ENCODE measurements around the gene KTN1.
A peak's percentile ranks its signal among the peaks of the same experiment; 100 is the strongest.

Gene KTN1

DNA sequence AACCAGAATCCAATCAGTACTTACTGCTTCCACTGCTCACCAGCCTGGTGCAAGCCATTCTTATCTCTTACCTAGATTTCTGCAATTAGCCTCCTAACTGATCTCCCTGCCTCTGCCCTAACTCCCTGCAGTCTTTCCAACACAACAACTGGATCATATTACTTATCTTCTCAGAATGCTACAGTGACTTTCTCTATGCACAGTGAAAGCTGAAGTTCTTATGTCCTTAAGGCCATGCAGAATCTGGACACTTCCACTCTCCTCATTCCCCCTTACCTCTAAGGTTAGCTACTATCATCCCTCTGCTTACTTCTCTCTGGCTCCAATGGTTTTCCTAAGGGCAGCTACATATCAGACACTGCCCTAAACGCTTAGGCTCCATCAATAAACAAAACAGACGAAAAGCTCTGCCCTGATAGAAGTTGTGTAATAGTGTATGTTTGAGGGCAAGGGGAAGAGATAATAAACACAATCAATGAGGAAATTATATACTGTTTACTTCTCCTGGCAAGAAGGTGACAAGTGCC lies 4.0 kb downstream of the KTN1 start:
- no peaks in the 10 kb centered on the region for H3K27me3 Mint-ChIP-seq
- no peaks in the 10 kb centered on the region for H3K9me3 Mint-ChIP-seq
- ATAC-seq (ENCODE audit: low read depth): no peak
- H3K4me3 Mint-ChIP-seq: no peak overlapping the region
- no peak overlapping the region for H3K27ac Mint-ChIP-seq
- H3K4me1 Mint-ChIP-seq: peaks cover 34% of the 10 kb centered on the region
- peaks cover 3% of the 10 kb centered on the region for H3K36me3 Mint-ChIP-seq
- no peak for DNase-seq (ENCODE audit: low spot score in 2 of 2)

DNA sequence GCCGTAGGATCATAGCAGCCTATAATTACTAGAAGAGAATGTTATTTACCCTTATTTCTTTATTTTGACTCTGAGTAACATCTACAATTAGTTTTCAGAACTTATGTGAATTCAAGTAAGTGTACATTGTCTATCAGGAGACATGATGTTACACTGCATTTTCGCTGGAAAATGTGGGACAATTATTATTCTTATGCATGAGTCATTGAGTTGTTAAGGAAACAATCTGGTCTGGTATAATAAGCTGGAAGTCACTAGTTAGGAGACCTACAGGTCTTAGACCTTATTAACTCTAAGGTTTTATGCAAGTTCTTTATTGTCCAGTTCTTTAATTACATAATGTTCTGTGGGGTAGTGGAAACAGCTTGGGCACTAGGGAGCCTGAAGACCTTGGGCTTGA lies 5.8 kb downstream of the KTN1 start:
- H3K27ac Mint-ChIP-seq: no peak overlapping the region
- no peak overlapping the region for H3K4me3 Mint-ChIP-seq
- peaks cover 35% of the 10 kb centered on the region for H3K4me1 Mint-ChIP-seq
- DNase-seq (ENCODE audit: low spot score in 2 of 2) (no peak), ATAC-seq (ENCODE audit: low read depth) (no peak)
- H3K9me3 Mint-ChIP-seq: peaks cover 2% of the 10 kb centered on the region
- no peaks in the 10 kb centered on the region for H3K27me3 Mint-ChIP-seq
- peaks cover 4% of the 10 kb centered on the region for H3K36me3 Mint-ChIP-seq

DNA sequence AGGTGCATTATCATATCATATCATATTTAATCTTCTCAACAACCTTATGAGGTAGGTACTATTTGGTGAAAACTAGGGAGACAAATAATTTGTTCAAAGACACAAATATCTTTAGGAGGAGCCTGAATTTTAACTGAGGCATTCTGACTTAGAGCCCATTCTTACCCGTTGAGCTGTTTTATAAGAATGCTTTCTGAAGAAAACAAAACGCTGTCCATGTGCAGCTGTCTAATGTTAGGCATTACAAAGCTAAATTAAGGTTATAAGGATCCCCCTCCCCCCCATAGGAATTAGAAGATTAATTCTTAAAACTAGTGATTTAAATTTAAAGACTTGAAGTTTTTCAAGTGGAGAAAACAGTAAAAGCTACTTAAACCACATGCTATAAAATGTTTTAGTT lies 6.4 kb downstream of the KTN1 start:
- Mint-ChIP-seq H3K36me3 (peaks cover 4% of the 10 kb centered on the region), H3K4me1 (peaks cover 31% of the 10 kb centered on the region), H3K27me3 (no peaks in the 10 kb centered on the region), H3K27ac (no peak overlapping the region), H3K9me3 (peaks cover 2% of the 10 kb centered on the region), H3K4me3 (no peak overlapping the region)
- no peak for DNase-seq (ENCODE audit: low spot score in 2 of 2)
- ATAC-seq (ENCODE audit: low read depth): no peak

DNA sequence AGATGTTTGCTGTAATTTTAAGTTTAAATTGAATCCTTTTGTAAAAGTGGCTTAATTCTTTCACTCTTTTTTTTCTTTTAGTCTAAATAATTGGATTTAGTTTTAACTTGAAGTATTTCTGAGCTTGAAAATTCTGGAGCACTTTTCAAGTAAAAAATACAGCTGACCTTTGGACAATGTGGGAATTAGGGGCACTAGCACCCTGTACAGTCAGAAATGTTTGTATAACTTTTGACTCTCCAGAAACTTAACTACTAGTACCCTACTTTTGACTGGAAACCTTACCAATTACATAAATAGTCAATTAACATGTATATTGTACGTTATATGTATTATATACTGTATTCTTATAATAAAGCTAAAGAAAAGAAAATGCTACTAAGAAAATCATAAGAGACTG lies 7.8 kb downstream of the KTN1 start:
- ATAC-seq (ENCODE audit: low read depth) (no peak), DNase-seq (ENCODE audit: low spot score in 2 of 2) (no peak)
- no peak overlapping the region for H3K27ac Mint-ChIP-seq
- H3K27me3 Mint-ChIP-seq: no peaks in the 10 kb centered on the region
- H3K36me3 Mint-ChIP-seq: peaks cover 7% of the 10 kb centered on the region
- H3K9me3 Mint-ChIP-seq: peaks cover 3% of the 10 kb centered on the region
- H3K4me3 Mint-ChIP-seq: no peak overlapping the region
- H3K4me1 Mint-ChIP-seq: peaks cover 32% of the 10 kb centered on the region

DNA sequence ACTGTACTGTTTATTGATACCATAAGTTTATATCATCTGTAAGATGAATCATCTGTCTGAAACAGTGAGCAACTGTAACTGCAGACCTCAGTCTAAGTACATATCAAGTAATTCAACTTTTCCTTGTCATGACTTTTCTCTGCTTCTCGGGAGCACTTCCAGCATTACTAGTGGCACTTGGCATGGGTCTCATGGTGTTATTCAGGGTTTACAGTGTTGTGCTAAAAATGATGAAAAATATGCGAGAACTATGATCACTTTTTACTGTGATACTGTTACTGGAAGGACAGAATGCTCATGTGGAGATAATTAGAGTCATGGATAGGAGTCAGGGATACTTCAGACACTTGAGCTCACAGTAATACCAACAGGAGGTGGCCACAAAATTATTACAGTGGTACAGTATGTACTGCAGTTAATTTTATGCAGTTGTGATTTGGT lies 8.3 kb downstream of the KTN1 start:
- H3K4me1 Mint-ChIP-seq: peaks cover 34% of the 10 kb centered on the region
- H3K36me3 Mint-ChIP-seq: peaks cover 7% of the 10 kb centered on the region
- H3K9me3 Mint-ChIP-seq: peaks cover 3% of the 10 kb centered on the region
- ATAC-seq (ENCODE audit: low read depth) (no peak), DNase-seq (ENCODE audit: low spot score in 2 of 2) (no peak)
- H3K27ac Mint-ChIP-seq: peak overlapping the region; percentile 16
- H3K4me3 Mint-ChIP-seq: no peak overlapping the region
- H3K27me3 Mint-ChIP-seq: no peaks in the 10 kb centered on the region

DNA sequence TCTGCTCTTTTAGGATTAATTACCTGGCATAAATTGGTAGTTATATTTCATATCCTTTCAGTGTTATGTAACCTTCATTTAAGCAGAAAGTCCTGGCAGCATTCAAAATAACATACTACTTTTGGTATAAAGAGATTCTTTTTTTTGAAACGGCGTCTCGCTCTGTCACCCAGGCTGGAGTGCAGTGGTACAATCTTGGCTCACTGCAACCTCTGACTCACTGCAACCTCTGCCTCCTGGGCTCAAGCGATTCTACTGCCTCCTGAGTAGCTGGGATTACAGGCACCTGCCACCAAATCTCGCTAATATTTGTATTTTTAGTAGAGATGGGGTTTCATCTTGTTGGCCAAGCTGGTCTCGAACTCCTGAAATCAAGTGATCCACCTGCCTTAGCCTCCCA lies 9.2 kb downstream of the KTN1 start:
- ATAC-seq (ENCODE audit: low read depth) (no peak), DNase-seq (ENCODE audit: low spot score in 2 of 2) (no peak)
- Mint-ChIP-seq H3K4me1 (peaks cover 40% of the 10 kb centered on the region), H3K27ac (no peak overlapping the region), H3K4me3 (no peak overlapping the region), H3K36me3 (peaks cover 7% of the 10 kb centered on the region), H3K9me3 (peaks cover 3% of the 10 kb centered on the region), H3K27me3 (no peaks in the 10 kb centered on the region)

DNA sequence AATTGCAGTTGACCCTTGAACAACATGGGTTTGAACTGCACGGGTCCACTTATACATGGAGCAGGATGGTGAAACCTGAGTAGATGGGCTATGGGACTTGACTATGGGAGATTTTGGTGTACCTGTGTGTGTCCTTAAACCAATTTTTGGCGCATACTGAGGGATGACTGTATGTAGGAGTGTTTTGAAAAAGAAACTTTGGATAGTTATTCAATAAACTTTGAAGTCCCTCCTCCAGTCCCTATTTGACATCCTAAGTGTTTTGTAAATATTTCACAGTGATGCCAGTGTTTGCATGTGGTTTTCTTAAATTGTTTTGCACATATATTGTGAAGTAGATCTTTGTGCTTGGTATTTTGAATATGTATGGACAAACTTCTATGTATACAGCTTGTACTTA lies 12.4 kb downstream of the KTN1 start:
- no peak overlapping the region for H3K4me3 Mint-ChIP-seq
- ATAC-seq (ENCODE audit: low read depth) (no peak), DNase-seq (ENCODE audit: low spot score in 2 of 2) (no peak)
- H3K27ac Mint-ChIP-seq: peak overlapping the region; percentile 38
- peaks cover 3% of the 10 kb centered on the region for H3K9me3 Mint-ChIP-seq
- H3K27me3 Mint-ChIP-seq: no peaks in the 10 kb centered on the region
- H3K4me1 Mint-ChIP-seq: peaks cover 31% of the 10 kb centered on the region
- H3K36me3 Mint-ChIP-seq: peaks cover 7% of the 10 kb centered on the region

DNA sequence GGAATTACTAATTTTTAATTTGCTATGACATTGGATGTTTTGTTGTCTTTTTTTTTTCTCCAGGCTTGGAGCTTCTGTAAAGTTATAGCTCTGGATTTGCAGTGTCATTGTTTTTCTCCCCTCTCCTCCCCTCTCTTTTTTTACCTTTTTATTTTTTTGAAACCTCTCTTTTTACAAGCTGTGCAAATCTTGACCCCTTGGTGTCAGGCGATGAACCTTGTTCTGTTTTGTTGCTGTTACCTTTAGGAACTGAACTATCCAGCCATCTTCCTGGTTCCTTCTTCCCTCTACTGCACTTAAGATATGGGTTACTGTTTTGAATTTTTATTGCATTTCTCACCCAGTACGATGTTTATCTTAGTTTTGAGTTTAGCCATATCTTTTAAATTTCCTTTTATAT lies 13.7 kb downstream of the KTN1 start:
- DNase-seq (ENCODE audit: low spot score in 2 of 2) (no peak), ATAC-seq (ENCODE audit: low read depth) (no peak)
- Mint-ChIP-seq H3K4me3 (no peak overlapping the region), H3K9me3 (peaks cover 3% of the 10 kb centered on the region), H3K36me3 (peaks cover 5% of the 10 kb centered on the region), H3K4me1 (peaks cover 24% of the 10 kb centered on the region), H3K27ac (peak overlapping the region; percentile 71), H3K27me3 (no peaks in the 10 kb centered on the region)

DNA sequence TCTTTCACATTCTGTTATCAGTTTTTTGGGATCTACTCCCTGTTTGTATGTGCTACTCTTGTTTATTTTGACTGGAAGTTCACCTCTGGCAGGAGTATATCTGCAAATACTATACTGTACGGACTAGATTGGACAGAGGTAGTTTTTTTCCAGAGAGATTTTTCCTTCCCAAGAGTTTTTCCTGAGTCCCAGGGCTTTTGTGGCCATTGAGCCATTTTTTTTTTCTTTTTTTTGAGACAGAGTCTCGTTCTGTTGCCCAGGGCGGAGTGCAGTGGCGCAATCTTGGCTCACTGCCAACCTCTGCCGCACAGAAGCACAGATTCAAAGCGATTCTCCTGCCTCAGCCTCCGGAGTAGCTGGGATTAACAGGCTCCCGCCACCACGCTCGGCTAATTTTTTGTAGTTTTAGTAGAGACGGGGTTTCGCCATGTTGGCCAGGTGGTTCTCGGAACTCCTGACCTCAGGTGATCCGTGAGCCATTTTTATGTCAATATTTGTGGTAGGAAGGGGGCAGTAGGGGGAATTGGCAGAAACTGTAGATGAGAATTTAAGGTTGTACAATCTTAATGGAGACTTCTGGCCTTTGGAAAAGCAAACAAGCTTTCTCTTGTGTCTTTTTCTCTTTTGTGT lies 19.4 kb downstream of the KTN1 start:
- no peaks in the 10 kb centered on the region for H3K27me3 Mint-ChIP-seq
- no peak for DNase-seq (ENCODE audit: low spot score in 2 of 2)
- H3K27ac Mint-ChIP-seq: no peak overlapping the region
- H3K9me3 Mint-ChIP-seq: no peaks in the 10 kb centered on the region
- no peak for ATAC-seq (ENCODE audit: low read depth)
- peaks cover 13% of the 10 kb centered on the region for H3K4me1 Mint-ChIP-seq
- no peak overlapping the region for H3K4me3 Mint-ChIP-seq
- peaks cover 2% of the 10 kb centered on the region for H3K36me3 Mint-ChIP-seq

DNA sequence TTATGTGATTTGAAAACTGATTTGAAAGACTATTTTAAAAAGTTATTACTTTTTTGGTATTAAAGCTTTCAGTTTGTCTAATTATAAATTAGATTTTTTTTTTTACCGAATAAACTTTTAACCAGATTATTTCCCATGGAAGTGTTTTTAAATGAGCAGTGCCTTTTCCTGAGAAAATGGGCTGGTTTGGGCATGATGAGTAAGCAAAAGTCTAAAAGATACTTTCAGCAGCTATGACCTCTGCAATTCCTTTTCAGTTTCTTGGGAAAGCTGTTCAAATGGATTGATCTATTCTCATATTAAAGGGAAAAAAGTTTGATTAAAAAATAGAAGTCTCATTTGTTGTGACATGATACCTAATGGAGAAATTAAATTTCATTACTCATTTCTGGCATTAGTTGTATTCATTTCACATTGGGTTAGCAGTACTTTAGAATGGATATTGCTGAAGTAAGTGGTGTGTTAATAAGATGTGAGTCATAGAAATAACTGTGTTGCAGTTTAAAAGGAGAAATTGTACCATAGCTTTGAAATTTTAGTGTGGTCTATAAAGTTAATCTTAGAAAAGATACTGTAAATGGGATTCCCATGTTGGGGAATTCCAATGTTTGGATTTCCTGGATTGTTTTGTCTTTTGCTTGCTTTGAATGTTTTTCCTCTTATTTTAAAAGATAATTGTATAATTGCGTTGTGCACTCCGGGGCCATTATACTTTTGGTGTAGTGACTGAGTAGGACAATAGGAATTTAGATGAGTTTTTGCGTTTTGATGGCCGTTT lies 21.0 kb downstream of the KTN1 start:
- peaks cover 10% of the 10 kb centered on the region for H3K4me1 Mint-ChIP-seq
- no peak overlapping the region for H3K4me3 Mint-ChIP-seq
- peaks cover 2% of the 10 kb centered on the region for H3K36me3 Mint-ChIP-seq
- no peak overlapping the region for H3K27ac Mint-ChIP-seq
- no peaks in the 10 kb centered on the region for H3K27me3 Mint-ChIP-seq
- ATAC-seq (ENCODE audit: low read depth) (no peak), DNase-seq (ENCODE audit: low spot score in 2 of 2) (no peak)
- H3K9me3 Mint-ChIP-seq: no peaks in the 10 kb centered on the region

DNA sequence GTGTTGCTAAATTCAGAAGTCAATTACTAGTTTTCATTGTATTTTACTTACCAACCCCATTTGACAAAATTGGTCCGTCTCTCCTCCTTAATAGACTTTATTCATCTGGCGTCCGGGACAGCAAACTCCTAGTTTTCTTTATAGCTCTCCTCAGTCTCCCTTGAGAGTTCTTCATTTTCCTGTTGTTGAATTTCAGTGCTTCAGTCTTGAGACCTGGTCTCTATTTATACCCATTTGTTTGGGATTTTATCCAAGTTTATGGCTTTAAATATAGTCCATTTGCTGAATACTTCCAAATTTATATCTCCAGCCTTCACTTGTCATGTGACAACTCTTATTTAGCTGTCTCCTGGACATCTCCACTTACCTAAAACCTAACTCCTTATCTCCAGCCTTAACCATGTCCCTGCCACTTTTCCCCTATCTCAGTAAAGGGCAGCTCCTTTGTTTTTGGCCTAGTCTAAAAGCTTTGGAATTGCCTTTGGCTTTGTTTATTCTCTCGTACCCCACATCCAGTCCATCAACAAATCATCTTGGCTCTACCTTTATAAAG lies 23.5 kb downstream of the KTN1 start:
- peaks cover 2% of the 10 kb centered on the region for H3K36me3 Mint-ChIP-seq
- DNase-seq (ENCODE audit: low spot score in 2 of 2) (no peak), ATAC-seq (ENCODE audit: low read depth) (no peak)
- no peaks in the 10 kb centered on the region for H3K9me3 Mint-ChIP-seq
- no peak overlapping the region for H3K4me3 Mint-ChIP-seq
- no peaks in the 10 kb centered on the region for H3K27me3 Mint-ChIP-seq
- no peak overlapping the region for H3K27ac Mint-ChIP-seq
- H3K4me1 Mint-ChIP-seq: peaks cover 12% of the 10 kb centered on the region

DNA sequence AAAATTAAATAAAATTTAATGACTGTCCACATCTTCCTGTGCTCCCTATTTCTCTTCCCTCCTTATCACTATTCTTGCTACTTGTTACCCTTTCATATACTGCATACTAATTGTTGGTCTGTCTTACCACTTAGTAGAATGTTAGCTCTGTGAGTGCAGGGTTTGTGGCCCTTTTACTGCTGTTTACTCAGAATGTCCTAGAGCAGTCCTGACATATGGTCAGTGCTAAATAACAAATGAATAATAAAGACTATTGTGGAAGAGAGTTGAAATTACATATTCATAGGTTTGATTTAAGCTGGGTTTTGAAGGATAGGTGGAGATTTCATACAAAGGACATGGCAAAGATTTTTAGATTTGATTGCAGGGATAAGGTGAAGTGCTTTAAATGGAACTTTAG lies 24.5 kb downstream of the KTN1 start:
- Mint-ChIP-seq H3K27me3 (no peaks in the 10 kb centered on the region), H3K36me3 (peaks cover 5% of the 10 kb centered on the region), H3K9me3 (no peaks in the 10 kb centered on the region), H3K27ac (no peak overlapping the region), H3K4me3 (no peak overlapping the region), H3K4me1 (peaks cover 18% of the 10 kb centered on the region)
- DNase-seq (ENCODE audit: low spot score in 2 of 2) (no peak), ATAC-seq (ENCODE audit: low read depth) (no peak)

DNA sequence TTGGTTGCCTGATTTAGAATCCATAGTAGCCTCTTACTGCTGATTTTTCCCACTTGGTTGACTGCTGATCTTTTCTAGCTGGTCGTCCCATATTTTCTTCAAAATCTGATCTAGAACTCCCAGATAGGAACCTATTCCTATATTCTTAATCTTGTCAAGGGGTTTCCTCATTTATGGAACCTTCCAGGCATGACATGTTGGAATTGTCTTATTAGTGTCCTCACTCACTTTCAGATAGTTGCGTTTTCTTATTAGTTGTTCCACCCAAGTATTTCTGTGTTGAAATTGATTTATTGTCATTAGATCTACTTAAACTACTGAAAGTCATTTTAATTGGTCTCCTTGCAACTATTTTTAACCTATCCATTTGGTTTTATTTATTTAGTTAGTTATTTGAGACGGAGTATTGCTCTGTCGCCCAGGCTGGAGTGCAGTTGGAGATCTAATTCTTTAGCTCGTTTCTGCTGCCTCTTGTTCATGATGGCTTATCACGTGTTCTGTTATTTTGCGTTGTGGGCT lies 25.0 kb downstream of the KTN1 start:
- peaks cover 21% of the 10 kb centered on the region for H3K4me1 Mint-ChIP-seq
- no peaks in the 10 kb centered on the region for H3K27me3 Mint-ChIP-seq
- peaks cover 5% of the 10 kb centered on the region for H3K36me3 Mint-ChIP-seq
- DNase-seq (ENCODE audit: low spot score in 2 of 2): no peak
- H3K4me3 Mint-ChIP-seq: no peak overlapping the region
- H3K9me3 Mint-ChIP-seq: no peaks in the 10 kb centered on the region
- no peak for ATAC-seq (ENCODE audit: low read depth)
- no peak overlapping the region for H3K27ac Mint-ChIP-seq

DNA sequence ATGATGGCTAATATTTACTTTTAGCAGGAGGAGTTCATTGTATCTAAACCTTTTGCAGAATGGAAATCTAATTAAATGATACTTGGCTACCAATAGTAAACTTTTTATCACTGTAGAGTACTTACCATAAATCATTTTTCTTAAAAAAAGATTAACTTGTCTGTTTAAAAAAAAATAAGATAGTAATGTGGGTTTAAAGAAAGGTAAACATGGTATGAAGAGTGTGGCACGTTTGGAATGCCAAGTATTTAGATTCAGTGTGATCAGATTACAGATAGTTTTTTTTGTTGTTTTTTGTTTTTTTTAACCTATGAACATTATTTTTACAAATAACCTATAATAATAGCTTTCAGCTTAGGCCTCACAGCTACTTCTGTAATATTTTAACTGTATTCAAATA lies 25.8 kb downstream of the KTN1 start:
- no peak for ATAC-seq (ENCODE audit: low read depth)
- Mint-ChIP-seq H3K9me3 (no peaks in the 10 kb centered on the region), H3K36me3 (peaks cover 5% of the 10 kb centered on the region)

More for the DNA sequence above, 25.8 kb downstream of the KTN1 start:
- Mint-ChIP-seq H3K27ac (no peak overlapping the region), H3K4me1 (peaks cover 17% of the 10 kb centered on the region), H3K4me3 (no peak overlapping the region), H3K27me3 (no peaks in the 10 kb centered on the region)
- DNase-seq (ENCODE audit: low spot score in 2 of 2): no peak
